Small intestine (tissue), 7 donors: ENCODE results near the gene RBM47. TPM values are rescaled to one million over a fixed set of nuclear protein-coding genes. Genes with fewer than 3 reads are reported as not detected.
"Not testable (repeated sequence)": the region's sequence is repeated elsewhere in the genome, so short reads cannot be mapped to it uniquely, and the experiment has no call there.

Experiments used
- DNase-seq, 2 donors: peaks; one replicate each; pipeline versions ENCODE4 v3.0.0 to v3.0.0-alpha.2; 2013
- FAIRE-seq: peaks from 2 replicates; lab custom pipeline; 2012; peaks lifted over from hg19 to GRCh38; lab: Jason Lieb, UNC
- H3K27ac ChIP-seq, 3 donors: one replicate each; pipeline ENCODE4 v1.5.1; 2013; ENCODE audit warnings: low read length in 2 of 3, mild to moderate bottlenecking in 2 of 3, control low read depth in 1 of 3, inconsistent platforms in 1 of 3, low read depth in 1 of 3, moderate library complexity in 1 of 3
- H3K27me3 ChIP-seq, 3 donors: one replicate each; pipeline ENCODE4 v1.6.1; 2013; ENCODE audit warnings: low read length in 3 of 3, inconsistent platforms in 1 of 3; ENCODE audit not compliant: control insufficient read depth in 3 of 3, insufficient read depth in 3 of 3
- H3K36me3 ChIP-seq, 3 donors: one replicate each; pipeline ENCODE4 v1.6.1; 2013; ENCODE audit warnings: low read length in 3 of 3, inconsistent platforms in 1 of 3, low read depth in 1 of 3, mild to moderate bottlenecking in 1 of 3, moderate library complexity in 1 of 3; ENCODE audit not compliant: control insufficient read depth in 3 of 3, insufficient read depth in 2 of 3
- H3K4me1 ChIP-seq, 3 donors: one replicate each; pipeline ENCODE4 v1.6.1; 2013; ENCODE audit warnings: low read length in 2 of 3, inconsistent platforms in 1 of 3, low read depth in 1 of 3, mild to moderate bottlenecking in 1 of 3, moderate library complexity in 1 of 3; ENCODE audit not compliant: control insufficient read depth in 3 of 3, insufficient read depth in 2 of 3
- H3K4me3 ChIP-seq, 3 donors: one replicate each; pipeline ENCODE4 v1.5.1; 2013; ENCODE audit warnings: low read length in 3 of 3, control low read depth in 1 of 3, inconsistent platforms in 1 of 3, low read depth in 1 of 3, mild to moderate bottlenecking in 1 of 3, moderate library complexity in 1 of 3
- H3K9me3 ChIP-seq, 2 donors: one replicate each; pipeline ENCODE4 v1.6.1; 2013; ENCODE audit warnings: low read depth in 1 of 2, low read length in 1 of 2; ENCODE audit not compliant: control insufficient read depth in 2 of 2, insufficient read depth in 1 of 2
- WGBS, 3 donors: extraction: QIAGEN DNeasy Blood & Tissue Kit; methylation state at CpG; one replicate each; pipeline ENCODE4 v1.1.7; 2013; 5-methylcytosine and 5-hydroxymethylcytosine counted together
- polyA plus RNA-seq, 4 donors: library from polyadenylated mRNA; stranded (reverse) in 3 of 4; unstranded in 1 of 4; fragments of 200-250 nt in 3 of 4; fragments of 120-200 nt in 1 of 4; gene quantifications; one replicate each; pipeline versions ENCODE4 v1.2.1 to v1.2.3, GENCODE V29; 2013
- donor health status: healthy with polysubstance abuse.
- donor health status: control.
- donor health status: control.
- donor health status: Bipolar disorder and iron deficiency.
- donor health status: healthy.

RBM47 gene
- polyA plus RNA-seq, 4 donors = 49.5 to 127 (median 106) TPM

GRCh38 chr4:40630335-40631021 lies 814 bp upstream of the RBM47 start:
- DNase-seq (peak in 1 of 2 donors; percentile 74), FAIRE-seq (no peak)
- H3K36me3 ChIP-seq = no peaks in the 10 kb centered on the region
- peak overlapping the region; percentile 22 to 60 (median 40) for H3K4me3 ChIP-seq
- WGBS, 3 donors = 49 to 77% (median 67%) methylated on average over 41 of the region's 41 CpGs
- peaks cover 0 to 9% (median 0%) of the 10 kb centered on the region in 3 donors for H3K4me1 ChIP-seq
- H3K27me3 ChIP-seq = peaks cover 0 to 1% (median 0%) of the 10 kb centered on the region in 3 donors
- H3K9me3 ChIP-seq = no peaks in the 10 kb centered on the region
- peak overlapping the region in 2 of 3 donors; percentile 81 to 93 for H3K27ac ChIP-seq

DNA sequence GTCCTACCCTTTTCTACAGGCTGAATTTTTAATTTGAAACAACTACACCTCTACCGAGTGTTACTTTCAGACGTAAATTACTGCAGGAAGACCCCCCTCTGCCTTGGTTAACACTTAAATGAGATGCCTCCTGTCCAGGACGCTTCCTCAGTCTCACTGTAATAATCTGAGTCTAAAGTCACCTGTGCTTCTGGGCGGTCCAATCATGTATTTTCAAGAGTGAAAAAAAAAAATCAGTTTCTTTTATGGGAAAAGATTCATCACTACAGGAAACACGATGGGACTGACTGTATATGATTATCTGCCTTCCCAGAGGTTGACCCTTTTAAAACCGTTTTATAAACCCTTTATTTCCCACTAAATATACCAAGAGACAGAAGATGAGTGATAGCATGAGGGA lies 776 bp downstream of the RBM47 start:
- Histone ChIP-seq H3K4me3 (peak overlapping the region in 2 of 3 donors; percentile 60 to 68), H3K27ac (peak overlapping the region in 1 of 3 donors; percentile 81), H3K4me1 (peaks cover 0 to 9% (median 0%) of the 10 kb centered on the region in 3 donors), H3K36me3 (no peaks in the 10 kb centered on the region), H3K9me3 (no peaks in the 10 kb centered on the region), H3K27me3 (peaks cover 0 to 1% (median 0%) of the 10 kb centered on the region in 3 donors)
- DNase-seq (peak; percentile 52 to 68), FAIRE-seq (no peak)
- WGBS, 3 donors = 6 to 20% (median 12%) methylated on average over 5 to 6 of the region's 6 CpGs

DNA sequence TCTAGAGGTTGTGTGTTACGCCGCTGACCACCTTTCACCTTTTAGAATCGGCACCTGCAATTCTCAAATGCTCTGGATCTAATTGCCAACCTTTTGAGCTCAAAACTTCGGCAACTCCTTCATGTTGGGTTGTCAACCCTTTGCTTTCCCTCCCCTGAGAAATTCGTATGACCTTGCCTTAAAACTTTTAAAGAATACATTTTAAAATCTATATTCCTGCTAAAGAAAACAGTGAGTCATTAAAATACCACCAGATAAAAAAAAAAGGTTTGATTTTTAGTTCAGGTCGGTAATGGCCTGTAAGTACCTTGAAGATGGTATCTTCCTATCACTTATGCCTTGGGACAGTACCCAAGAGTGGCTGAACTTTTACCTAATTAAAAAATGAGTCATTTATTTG lies 1.3 kb downstream of the RBM47 start:
- H3K4me1 ChIP-seq = peaks cover 0 to 11% (median 0%) of the 10 kb centered on the region in 3 donors
- DNase-seq = peak in 1 of 2 donors; percentile 39
- FAIRE-seq = not testable (repeated sequence)

DNA sequence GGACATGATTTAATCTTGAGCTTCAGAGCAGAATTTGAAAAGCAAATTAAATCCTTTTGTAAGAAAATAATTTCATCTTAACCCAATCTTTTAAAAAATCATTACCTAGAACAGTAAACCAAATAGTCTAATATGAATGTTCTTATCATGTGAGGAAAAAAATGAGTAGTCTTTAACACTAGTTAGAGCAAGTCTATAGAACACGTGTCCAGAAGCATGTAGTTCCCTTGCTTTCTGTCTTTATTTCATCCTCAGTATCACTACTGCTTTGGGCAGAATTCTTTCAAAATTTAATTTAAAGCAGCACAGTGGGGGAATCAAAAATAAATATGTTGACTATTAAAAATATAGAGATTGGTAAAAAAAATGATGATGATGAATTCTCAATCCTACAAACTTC lies 2.1 kb downstream of the RBM47 start:
- no peak for FAIRE-seq
- Histone ChIP-seq H3K27me3 (peaks cover 0 to 1% (median 0%) of the 10 kb centered on the region in 3 donors), H3K4me1 (peaks cover 0 to 19% (median 4%) of the 10 kb centered on the region in 3 donors), H3K9me3 (no peaks in the 10 kb centered on the region), H3K27ac (no peak overlapping the region), H3K36me3 (no peaks in the 10 kb centered on the region), H3K4me3 (peak overlapping the region in 1 of 3 donors; percentile 60)
- no peak for DNase-seq
- WGBS, 3 donors = 64 to 70% (median 70%) methylated on average over 1 of the region's 1 CpG

More for the DNA sequence above, 1.3 kb downstream of the RBM47 start:
- Histone ChIP-seq H3K4me3 (peak overlapping the region in 2 of 3 donors; percentile 38 to 60), H3K27ac (peak overlapping the region in 1 of 3 donors; percentile 0)
- WGBS, 3 donors = 12 to 49% (median 27%) methylated on average over 6 of the region's 6 CpGs
- H3K9me3 ChIP-seq, H3K27me3 ChIP-seq, H3K36me3 ChIP-seq: not testable (repeated sequence)

- WGBS, 3 donors = 32 to 46% (median 39%) methylated on average over 10 of the region's 10 CpGs
- no peak for DNase-seq
- Histone ChIP-seq H3K4me3 (no peak overlapping the region), H3K27me3 (peaks cover 0 to 1% (median 0%) of the 10 kb centered on the region in 3 donors), H3K4me1 (peaks cover 0 to 25% (median 4%) of the 10 kb centered on the region in 3 donors), H3K9me3 (no peaks in the 10 kb centered on the region), H3K36me3 (no peaks in the 10 kb centered on the region), H3K27ac (no peak overlapping the region)
- FAIRE-seq = no peak
These were observed 3.3 kb downstream of the RBM47 start for GRCh38 chr4:40626183-40626990.

GRCh38 chr4:40623707-40624106 lies 6.0 kb downstream of the RBM47 start:
- FAIRE-seq (no peak), DNase-seq (no peak)
- peaks cover 0 to 22% (median 4%) of the 10 kb centered on the region in 3 donors for H3K4me1 ChIP-seq
- no peaks in the 10 kb centered on the region for H3K9me3 ChIP-seq
- H3K27me3 ChIP-seq = peaks cover 0 to 1% (median 0%) of the 10 kb centered on the region in 3 donors
- H3K36me3 ChIP-seq = no peaks in the 10 kb centered on the region
- H3K27ac ChIP-seq = no peak overlapping the region
- H3K4me3 ChIP-seq = no peak overlapping the region
- 95 to 96% (median 95%) methylated on average over 7 of the region's 7 CpGs for WGBS, 3 donors

- Histone ChIP-seq H3K4me3 (no peak overlapping the region), H3K4me1 (peaks cover 0 to 22% (median 4%) of the 10 kb centered on the region in 3 donors), H3K36me3 (no peaks in the 10 kb centered on the region), H3K27ac (peak overlapping the region in 2 of 3 donors; percentile 36 to 46), H3K27me3 (no peaks in the 10 kb centered on the region), H3K9me3 (no peaks in the 10 kb centered on the region)
- DNase-seq (peak; percentile 67 to 80), FAIRE-seq (no peak)
- 14 to 66% (median 36%) methylated on average over 6 of the region's 6 CpGs for WGBS, 3 donors
These were observed 6.8 kb downstream of the RBM47 start for GRCh38 chr4:40622913-40623312.
